Ishikawa (cell line): ENCODE data around the gene CFAP45.

ENCODE experiments used
- CEBPB ChIP-seq: IDR thresholded peaks from 2 replicates; pipeline ENCODE4 v1.6.1; 2012
- CREB1 ChIP-seq: IDR thresholded peaks from 2 replicates; pipeline ENCODE4 v1.6.1; 2012; ENCODE audit warnings: low read depth
- EGR1 ChIP-seq: IDR thresholded peaks from 2 replicates; pipeline ENCODE4 v1.6.1; 2012
- EP300 ChIP-seq: IDR thresholded peaks from 2 replicates; pipeline ENCODE4 v1.6.1; 2012; ENCODE audit warnings: borderline replicate concordance
- FOXM1 ChIP-seq: IDR thresholded peaks from 2 replicates; pipeline ENCODE4 v1.6.1; 2012; ENCODE audit warnings: low read depth, borderline replicate concordance
- NFIC ChIP-seq: IDR thresholded peaks from 2 replicates; pipeline ENCODE4 v1.6.1; 2012
- RAD21 ChIP-seq: IDR thresholded peaks from 2 replicates; pipeline ENCODE4 v1.6.1; 2012; ENCODE audit warnings: low read depth
- TAF1 ChIP-seq: IDR thresholded peaks from 2 replicates; pipeline ENCODE4 v1.6.1; 2012; ENCODE audit warnings: low read depth, mild to moderate bottlenecking
- TCF12 ChIP-seq: IDR thresholded peaks from 2 replicates; pipeline ENCODE4 v1.6.1; 2012; ENCODE audit warnings: low read depth
- TEAD4 ChIP-seq: IDR thresholded peaks from 2 replicates; pipeline ENCODE4 v1.6.1; 2012
- YY1 ChIP-seq: IDR thresholded peaks from 2 replicates; pipeline ENCODE4 v1.6.1; 2012; ENCODE audit warnings: low read depth
- ZBTB7A ChIP-seq: IDR thresholded peaks from 2 replicates; pipeline ENCODE4 v1.6.1; 2012; ENCODE audit warnings: low read depth
- TF ChIP-seq, protein P1 (sequence below): IDR thresholded peaks from 2 replicates; pipeline ENCODE4 v1.6.1; 2012; ENCODE audit warnings: low read depth, mild to moderate bottlenecking
- TF ChIP-seq, protein P2 (sequence below): IDR thresholded peaks from 2 replicates; pipeline ENCODE4 v1.6.1; 2012
- TF ChIP-seq, protein P3 (sequence below): IDR thresholded peaks from 2 replicates; pipeline ENCODE4 v1.6.1; 2012

CFAP45 gene

DNA sequence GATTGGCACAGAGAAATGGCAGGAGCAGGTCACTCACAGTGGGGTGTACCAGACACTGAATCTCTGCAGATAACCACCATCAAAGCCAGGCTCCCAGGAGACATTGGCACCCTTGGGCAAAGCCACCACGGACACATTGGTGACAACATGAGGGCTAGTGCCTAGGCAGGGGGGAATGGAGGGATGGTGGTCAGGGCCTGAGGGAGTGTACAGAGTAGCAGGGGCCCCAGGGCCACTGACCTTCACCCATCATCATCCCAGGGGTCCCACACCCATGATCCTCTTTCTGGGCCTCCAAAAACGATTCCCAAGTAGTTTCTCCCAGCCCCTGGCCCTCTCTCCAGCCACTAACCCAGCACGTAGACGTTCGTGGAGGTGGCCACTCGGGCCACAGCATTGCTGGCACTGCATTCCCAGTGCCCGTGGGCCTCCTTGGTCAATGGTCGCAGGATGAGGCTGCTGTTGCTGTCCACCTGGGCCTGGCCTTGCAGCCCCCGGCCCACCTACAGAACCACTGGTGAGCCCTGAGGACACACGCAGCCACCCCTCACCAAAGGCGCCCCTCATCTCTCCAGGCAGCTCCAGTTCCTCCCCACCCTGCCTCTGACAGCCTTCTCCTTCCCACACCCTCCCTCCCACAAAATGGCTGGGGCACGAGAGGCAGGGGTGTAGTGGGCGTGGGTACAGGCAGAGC, 31.3 kb upstream of the CFAP45 start:
- TF ChIP-seq FOXM1 (no peak), YY1 (no peak), EP300 (no peak), EGR1 (no peak), NFIC (no peak), TAF1 (no peak), CREB1 (no peak), CEBPB (no peak), TEAD4 (no peak), ZBTB7A (no peak), TCF12 (no peak), RAD21 (no peak)
- TF ChIP-seq, protein P1, sequence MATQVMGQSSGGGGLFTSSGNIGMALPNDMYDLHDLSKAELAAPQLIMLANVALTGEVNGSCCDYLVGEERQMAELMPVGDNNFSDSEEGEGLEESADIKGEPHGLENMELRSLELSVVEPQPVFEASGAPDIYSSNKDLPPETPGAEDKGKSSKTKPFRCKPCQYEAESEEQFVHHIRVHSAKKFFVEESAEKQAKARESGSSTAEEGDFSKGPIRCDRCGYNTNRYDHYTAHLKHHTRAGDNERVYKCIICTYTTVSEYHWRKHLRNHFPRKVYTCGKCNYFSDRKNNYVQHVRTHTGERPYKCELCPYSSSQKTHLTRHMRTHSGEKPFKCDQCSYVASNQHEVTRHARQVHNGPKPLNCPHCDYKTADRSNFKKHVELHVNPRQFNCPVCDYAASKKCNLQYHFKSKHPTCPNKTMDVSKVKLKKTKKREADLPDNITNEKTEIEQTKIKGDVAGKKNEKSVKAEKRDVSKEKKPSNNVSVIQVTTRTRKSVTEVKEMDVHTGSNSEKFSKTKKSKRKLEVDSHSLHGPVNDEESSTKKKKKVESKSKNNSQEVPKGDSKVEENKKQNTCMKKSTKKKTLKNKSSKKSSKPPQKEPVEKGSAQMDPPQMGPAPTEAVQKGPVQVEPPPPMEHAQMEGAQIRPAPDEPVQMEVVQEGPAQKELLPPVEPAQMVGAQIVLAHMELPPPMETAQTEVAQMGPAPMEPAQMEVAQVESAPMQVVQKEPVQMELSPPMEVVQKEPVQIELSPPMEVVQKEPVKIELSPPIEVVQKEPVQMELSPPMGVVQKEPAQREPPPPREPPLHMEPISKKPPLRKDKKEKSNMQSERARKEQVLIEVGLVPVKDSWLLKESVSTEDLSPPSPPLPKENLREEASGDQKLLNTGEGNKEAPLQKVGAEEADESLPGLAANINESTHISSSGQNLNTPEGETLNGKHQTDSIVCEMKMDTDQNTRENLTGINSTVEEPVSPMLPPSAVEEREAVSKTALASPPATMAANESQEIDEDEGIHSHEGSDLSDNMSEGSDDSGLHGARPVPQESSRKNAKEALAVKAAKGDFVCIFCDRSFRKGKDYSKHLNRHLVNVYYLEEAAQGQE, result no peak
- TF ChIP-seq, protein P2, sequence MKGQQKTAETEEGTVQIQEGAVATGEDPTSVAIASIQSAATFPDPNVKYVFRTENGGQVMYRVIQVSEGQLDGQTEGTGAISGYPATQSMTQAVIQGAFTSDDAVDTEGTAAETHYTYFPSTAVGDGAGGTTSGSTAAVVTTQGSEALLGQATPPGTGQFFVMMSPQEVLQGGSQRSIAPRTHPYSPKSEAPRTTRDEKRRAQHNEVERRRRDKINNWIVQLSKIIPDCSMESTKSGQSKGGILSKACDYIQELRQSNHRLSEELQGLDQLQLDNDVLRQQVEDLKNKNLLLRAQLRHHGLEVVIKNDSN, result no peak
- TF ChIP-seq, protein P3, sequence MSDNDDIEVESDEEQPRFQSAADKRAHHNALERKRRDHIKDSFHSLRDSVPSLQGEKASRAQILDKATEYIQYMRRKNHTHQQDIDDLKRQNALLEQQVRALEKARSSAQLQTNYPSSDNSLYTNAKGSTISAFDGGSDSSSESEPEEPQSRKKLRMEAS, result no peak

DNA sequence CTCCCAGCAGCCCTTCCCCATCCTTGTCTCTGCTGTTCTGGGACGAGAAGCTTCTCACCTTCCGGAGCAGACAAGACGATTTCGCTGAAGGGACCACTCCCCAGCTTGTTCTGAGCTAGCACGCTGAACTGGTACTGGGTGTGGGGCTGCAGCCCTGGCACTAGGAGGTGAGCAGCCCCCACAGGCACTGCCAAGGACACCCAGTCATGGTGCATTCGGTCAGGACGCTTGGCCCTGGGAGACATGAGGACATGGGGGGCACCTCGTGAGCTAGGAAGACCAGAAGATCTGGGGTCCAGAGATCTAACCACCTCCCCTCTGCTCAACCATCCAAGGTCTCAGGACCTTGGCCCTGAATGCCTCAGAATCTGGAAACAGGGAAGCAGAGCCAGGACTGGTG, 30.7 kb upstream of the CFAP45 start:
- TF ChIP-seq EGR1 (no peak), TAF1 (no peak), TCF12 (no peak), EP300 (no peak), TEAD4 (no peak), ZBTB7A (no peak), FOXM1 (no peak)
- TF ChIP-seq, protein P1, result no peak

DNA sequence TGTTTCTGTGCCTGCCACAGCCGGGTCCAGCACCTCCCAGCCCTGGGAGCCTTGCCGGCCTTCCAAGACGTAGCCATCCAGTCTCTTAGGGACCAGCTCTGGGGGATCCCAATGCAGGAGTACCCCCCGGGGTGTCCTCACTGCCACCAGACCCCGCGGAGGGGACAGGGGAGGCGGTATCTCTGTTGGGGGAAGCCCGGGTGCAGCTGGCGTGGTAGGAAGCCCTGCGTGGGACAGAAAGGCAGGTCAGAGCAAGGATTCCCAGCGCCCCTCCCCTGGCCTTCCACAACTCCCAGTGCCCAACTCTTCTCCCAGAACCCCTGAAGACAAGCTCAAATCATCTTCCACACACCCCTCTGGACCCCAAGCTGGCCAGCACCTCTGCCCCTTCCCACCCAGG, 30.3 kb upstream of the CFAP45 start:
- TF ChIP-seq RAD21 (no peak), CEBPB (no peak), TEAD4 (no peak), ZBTB7A (no peak), EGR1 (no peak), FOXM1 (no peak), YY1 (no peak), EP300 (no peak)
- TF ChIP-seq, protein P1, result no peak
- TF ChIP-seq, protein P3, result no peak

DNA sequence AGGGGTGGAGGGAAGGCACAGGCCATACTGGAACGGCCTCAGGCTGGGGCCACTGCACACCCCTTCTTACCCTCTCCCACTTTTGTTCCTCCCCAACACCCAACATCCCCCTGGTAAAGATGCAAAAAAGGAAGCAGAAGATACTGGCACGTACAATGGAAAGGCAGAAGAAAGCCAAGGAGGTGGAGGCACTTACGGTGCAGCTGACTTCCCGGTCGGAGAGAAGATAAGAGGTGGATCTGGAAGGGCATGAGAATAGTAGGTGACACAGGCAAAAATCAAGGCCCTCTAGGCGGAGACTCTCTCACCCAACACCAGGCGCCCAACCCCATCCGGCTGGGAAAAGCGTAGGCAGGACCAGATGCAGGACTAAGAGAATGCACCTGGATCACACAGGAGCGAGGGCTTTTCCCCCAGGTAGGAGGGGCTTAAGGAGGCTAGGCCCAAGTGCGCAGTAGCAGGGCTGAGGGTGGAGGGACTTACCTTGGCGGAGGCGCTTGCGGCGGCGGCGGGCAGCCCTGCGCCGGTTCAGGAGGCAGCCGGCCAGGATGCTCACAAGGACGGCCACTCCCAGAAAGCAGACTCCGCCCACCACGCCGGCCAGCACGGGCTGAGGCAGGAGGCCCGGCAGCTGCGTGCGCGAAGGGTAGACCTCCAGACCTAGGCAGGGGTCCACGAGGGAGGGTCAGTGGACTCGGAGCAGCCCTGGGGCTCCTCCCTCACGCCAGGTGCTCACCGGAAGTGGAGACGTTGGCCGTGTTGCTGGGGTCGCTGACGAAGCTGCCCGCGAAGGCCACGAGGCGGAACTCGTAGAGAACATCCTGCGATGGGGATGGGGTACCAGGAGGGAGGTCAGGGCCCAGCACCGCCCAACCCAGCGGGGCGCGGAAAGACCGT, 29.4 kb upstream of the CFAP45 start:
- TF ChIP-seq YY1 (no peak), FOXM1 (no peak), EP300 (no peak), TCF12 (no peak), TAF1 (no peak), EGR1 (no peak), ZBTB7A (no peak), RAD21 (no peak), NFIC (no peak), TEAD4 (no peak), CREB1 (no peak), CEBPB (no peak)
- TF ChIP-seq, protein P1, result no peak
- TF ChIP-seq, protein P3, result no peak
- TF ChIP-seq, protein P2, result no peak
